Lower lobe of right lung (tissue), 2 donors: ENCODE data around the gene SOBP. TPM values are rescaled to one million over a fixed set of nuclear protein-coding genes. Genes with fewer than 3 reads are reported as not detected.

Experiments used
- ATAC-seq, 2 donors: fragments of 200-7000 bp; cut with Tn5 transposase; one replicate each; pipeline ENCODE4 v1.9.1; 2020 to 2022; ENCODE audit warnings: mild to moderate bottlenecking in 2 of 2, moderate library complexity in 2 of 2
- DNase-seq: peaks from one replicate; pipeline ENCODE4 v3.0.0-alpha.2; 2020
- H3K27ac ChIP-seq: fragments of 200-600 bp; one replicate; pipeline ENCODE4 v1.8.0; 2022
- H3K27me3 ChIP-seq: fragments of 200-600 bp; one replicate; pipeline ENCODE4 v1.8.0; 2022; ENCODE audit warnings: low read depth
- H3K36me3 ChIP-seq: fragments of 200-600 bp; one replicate; pipeline ENCODE4 v1.8.0; 2022; ENCODE audit warnings: mild to moderate bottlenecking
- H3K4me1 ChIP-seq: fragments of 200-600 bp; one replicate; pipeline ENCODE4 v1.8.0; 2022
- H3K4me3 ChIP-seq: fragments of 200-600 bp; one replicate; pipeline ENCODE4 v1.8.0; 2022; ENCODE audit warnings: mild to moderate bottlenecking
- H3K9me3 ChIP-seq: fragments of 200-600 bp; one replicate; pipeline ENCODE4 v1.8.0; 2022
- CTCF ChIP-seq: fragments of 200-600 bp; IDR thresholded peaks from one replicate; pipeline ENCODE4 v1.8.0; 2022; ENCODE audit warnings: antibody characterized with exemption, mild to moderate bottlenecking
- intact Hi-C: fragments of 100-400 bp; cut with DNase I; formaldehyde crosslinking; loops from one replicate; pipeline ENCODE4 v1.11.0; 2022
- total RNA-seq: library from RNA; stranded (reverse); fragmentation: NEBNext Ultra II Directional; extraction: Animal tissue kit (Norgen Biotek cat#: 25700); gene quantifications from one replicate; pipeline ENCODE4 v1.2.1, GENCODE V29; 2021
- donor health status: DM: no; HTN: yes; CAD: no; lungs with severe emphysema.

The SOBP gene
- total RNA-seq, 1 donor from 2014 or later, result 6.9 TPM

DNA sequence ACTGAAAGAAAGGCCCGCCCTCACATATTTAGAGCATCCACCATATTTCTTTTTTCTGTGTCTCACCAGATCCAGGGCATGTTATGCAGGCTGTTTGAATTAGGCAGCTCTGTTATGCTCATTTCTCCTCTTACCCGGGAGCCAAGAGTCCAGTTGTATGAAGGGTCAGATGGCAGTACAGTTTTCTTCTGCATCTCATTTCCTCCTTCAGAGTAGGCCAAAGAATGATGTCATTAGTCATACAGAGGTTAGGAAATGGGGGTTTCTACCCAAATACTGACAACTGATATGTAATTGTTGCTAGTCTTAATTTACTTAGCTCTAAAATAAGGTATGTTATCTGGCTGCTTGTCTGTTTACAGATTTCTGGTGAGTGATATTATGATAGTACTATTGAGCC, 130.8 kb downstream of the SOBP start:
- peaks cover 9% of the 10 kb centered on the region for H3K4me1 ChIP-seq
- H3K36me3 ChIP-seq, result no peaks in the 10 kb centered on the region
- H3K27me3 ChIP-seq, result no peaks in the 10 kb centered on the region
- no peak for DNase-seq
- no peak overlapping the region for H3K4me3 ChIP-seq
- intact Hi-C loops, result no loop called here
- no peak overlapping the region for H3K27ac ChIP-seq
- ATAC-seq, result no peak
- no peaks in the 10 kb centered on the region for H3K9me3 ChIP-seq
- TF ChIP-seq CTCF, result no peak

DNA sequence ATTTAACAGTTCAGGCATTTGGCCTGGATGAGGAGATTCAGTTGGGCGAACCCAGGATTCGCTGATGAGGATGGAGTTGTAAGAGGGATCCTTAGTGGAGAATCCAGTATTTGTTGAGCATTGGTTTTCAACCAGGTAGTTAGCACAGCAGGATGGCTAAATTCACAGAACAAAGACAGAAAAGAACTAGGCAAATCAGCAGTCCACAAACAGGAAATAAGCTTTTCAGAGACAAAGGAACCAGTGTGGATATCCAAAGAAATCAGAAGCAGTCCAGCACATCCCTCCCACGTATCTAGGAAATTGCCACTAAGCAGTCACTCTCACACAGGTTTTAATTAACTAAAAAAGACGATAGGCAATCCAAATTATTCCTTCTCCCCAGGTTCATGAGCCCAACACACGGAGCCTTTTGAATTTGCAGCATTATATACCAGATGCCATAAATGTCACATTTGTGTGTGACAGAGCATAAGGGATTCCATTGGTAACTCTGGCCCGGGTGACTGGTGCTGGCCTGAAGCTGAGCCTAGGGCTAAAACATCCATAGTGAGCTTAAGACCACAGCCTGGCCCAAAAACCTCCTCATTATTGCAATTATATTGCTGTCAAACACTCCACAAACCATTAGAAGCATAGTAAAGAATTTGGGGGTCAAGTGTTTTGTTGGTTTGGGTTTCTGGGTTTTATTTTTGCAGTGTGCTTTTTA, 131.5 kb downstream of the SOBP start:
- Histone ChIP-seq H3K4me1 (peaks cover 9% of the 10 kb centered on the region), H3K9me3 (no peaks in the 10 kb centered on the region), H3K27me3 (no peaks in the 10 kb centered on the region), H3K27ac (no peak overlapping the region), H3K36me3 (no peaks in the 10 kb centered on the region), H3K4me3 (no peak overlapping the region)
- no peak for TF ChIP-seq CTCF
- intact Hi-C loops, result no loop called here
- DNase-seq (no peak), ATAC-seq (no peak)

GRCh38 chr6:107622269-107622668, 132.4 kb downstream of the SOBP start:
- intact Hi-C loops, result no loop called here
- Histone ChIP-seq H3K4me3 (no peak overlapping the region), H3K9me3 (no peaks in the 10 kb centered on the region), H3K27me3 (no peaks in the 10 kb centered on the region), H3K27ac (no peak overlapping the region), H3K4me1 (peaks cover 9% of the 10 kb centered on the region), H3K36me3 (no peaks in the 10 kb centered on the region)
- DNase-seq (no peak), ATAC-seq (no peak)
- no peak for TF ChIP-seq CTCF

DNA sequence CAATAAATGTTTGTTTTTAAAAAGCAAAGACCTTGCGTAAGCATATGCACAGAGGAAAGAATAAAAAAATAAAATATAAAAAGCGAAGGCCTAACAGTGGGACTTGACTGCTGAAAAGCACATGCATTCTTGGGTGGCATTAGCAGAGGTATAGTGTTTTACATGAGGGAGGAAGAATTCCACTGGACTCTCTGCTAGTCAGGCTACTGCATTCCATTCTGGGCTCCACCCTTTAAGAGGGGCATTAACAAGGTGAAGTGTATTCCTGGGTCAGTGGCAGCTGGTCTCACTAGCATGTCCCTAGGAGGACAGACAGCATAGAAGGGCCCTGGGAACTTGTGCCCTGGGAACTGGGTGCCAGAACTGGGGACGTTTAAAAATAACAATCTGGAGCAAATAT, 134.1 kb downstream of the SOBP start:
- no peak for DNase-seq
- H3K4me3 ChIP-seq, result no peak overlapping the region
- H3K27me3 ChIP-seq, result no peaks in the 10 kb centered on the region
- intact Hi-C loops, result no loop called here
- no peak for TF ChIP-seq CTCF
- peaks cover 9% of the 10 kb centered on the region for H3K4me1 ChIP-seq
- H3K36me3 ChIP-seq, result no peaks in the 10 kb centered on the region
- ATAC-seq, result peak; percentile 53 to 56
- no peak overlapping the region for H3K27ac ChIP-seq
- no peaks in the 10 kb centered on the region for H3K9me3 ChIP-seq

GRCh38 chr6:107624541-107624940, 134.6 kb downstream of the SOBP start:
- TF ChIP-seq CTCF, result no peak
- peaks cover 9% of the 10 kb centered on the region for H3K4me1 ChIP-seq
- no peaks in the 10 kb centered on the region for H3K36me3 ChIP-seq
- ATAC-seq, result no peak
- intact Hi-C loops, result no loop called here
- H3K9me3 ChIP-seq, result no peaks in the 10 kb centered on the region
- no peaks in the 10 kb centered on the region for H3K27me3 ChIP-seq
- DNase-seq, result no peak
- no peak overlapping the region for H3K27ac ChIP-seq
- H3K4me3 ChIP-seq, result no peak overlapping the region
